Measurements from ENCODE around the gene RAB13. TPM values are rescaled to one million over a fixed set of nuclear protein-coding genes. Genes with fewer than 3 reads are reported as not detected.
A peak's percentile ranks its signal among the peaks of the same experiment; 100 is the strongest.

Gene RAB13
- total and polyA plus RNA-seq, 7 experiments from 2014 or later = 0.45 to 2.2 (median 1.4) TPM; not detected in 3

GRCh38 chr1:153944827-153945117 lies 41.4 kb downstream of the RAB13 start:
- Mint-ChIP-seq H3K4me1 (peaks cover 20 to 49% (median 41%) of the 10 kb centered on the region in 7 donors), H3K9me3 (peaks cover 0 to 6% (median 0%) of the 10 kb centered on the region in 11 donors), H3K4me3 (peak overlapping the region; percentile 93 to 99 (median 96)), H3K27me3 (no peaks in the 10 kb centered on the region), H3K27ac (peak overlapping the region; percentile 90 to 98 (median 96)), H3K36me3 (peaks cover 7 to 36% (median 9%) of the 10 kb centered on the region in 5 donors)
- peaks cover 6 to 66% (median 21%) of the 10 kb centered on the region in 3 experiments for H3K36me3 ChIP-seq (ENCODE audit: control insufficient read depth in 2 of 3, insufficient read depth in 3 of 3, low read length in 3 of 3)
- peak overlapping the region; percentile 89 for H3K27ac ChIP-seq (ENCODE audit: low read depth, low read length)
- ATAC-seq (no peak), DNase-seq (no peak)
- H3K4me3 ChIP-seq (ENCODE audit: low read length) = peak overlapping the region; percentile 94
- no peaks in the 10 kb centered on the region for H3K9me3 ChIP-seq (ENCODE audit: control insufficient read depth in 2 of 3, low read length in 3 of 3)
- ChIA-PET CTCF (interaction anchor here (0.6 to 3.6 kb wide), 10 partner anchors 12 to 206 kb away, joined by 3 to 36 read pairs (median 6); partner anchors contain the start of genes CREB3L4, CRTC2, JTB and RAB13), POLR2A (interaction anchor here (0.7 to 7.3 kb wide), 21 partner anchors 9 to 390 kb away, joined by 3 to 159 read pairs (median 6); partner anchors contain the start of genes CREB3L4, CRTC2, GATAD2B and JTB)
- H3K4me1 ChIP-seq (ENCODE audit: control insufficient read depth in 2 of 2, insufficient read depth in 2 of 2, low read length in 2 of 2) = peaks cover 23 to 25% of the 10 kb centered on the region in 2 donors
- intact Hi-C loops (cut with micrococcal nuclease) = loop anchor here (1.0 kb wide), 7 partner anchors 19 to 147 kb away; partner anchors contain the start of genes CREB3L4 (in 1 of the 2), RAB13 (in 1 of the 2), RPS27 (in 1 of the 2) and SLC39A1 (in 1 of the 2)
- no peaks in the 10 kb centered on the region for H3K27me3 ChIP-seq (ENCODE audit: control insufficient read depth in 2 of 2, insufficient read depth in 2 of 2, low read length in 2 of 2)

DNA sequence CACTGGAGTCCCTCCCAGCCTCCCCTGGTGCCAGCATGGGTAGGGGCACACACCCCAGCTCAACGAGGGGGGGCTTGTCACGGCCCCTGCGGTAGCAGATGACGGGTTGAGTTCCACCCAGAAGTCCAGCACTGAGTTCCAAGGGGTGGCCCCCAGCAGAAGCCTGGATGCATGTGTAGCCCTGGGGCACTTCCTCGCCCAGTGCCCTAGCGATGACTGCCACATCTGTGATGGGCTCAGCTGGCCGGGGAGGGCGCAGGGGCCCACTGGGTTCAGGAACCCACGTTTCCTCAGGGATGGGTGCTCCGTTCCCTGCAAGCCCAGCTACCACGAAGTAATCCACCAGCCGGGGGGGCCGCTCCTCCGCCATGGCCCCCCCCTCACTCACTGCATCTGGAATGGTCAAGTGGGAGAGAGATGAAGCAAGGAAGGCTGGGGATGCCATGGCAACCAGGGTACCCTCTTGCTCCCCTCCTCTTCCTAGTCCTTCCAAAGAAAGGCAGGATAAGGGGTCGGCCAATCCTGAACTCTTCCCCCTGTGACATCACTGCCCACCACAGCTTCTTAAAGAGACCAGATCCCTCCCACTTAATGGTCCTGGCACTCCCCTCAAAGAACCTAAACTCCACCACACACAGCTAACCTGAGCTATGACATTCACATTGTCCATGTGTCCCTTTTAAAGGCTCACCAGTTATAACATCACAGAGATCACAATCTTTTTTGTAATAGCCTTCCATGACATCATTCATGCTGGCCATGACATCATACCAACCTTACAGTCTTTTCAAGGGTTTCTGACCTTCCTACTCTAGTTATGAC lies 41.9 kb downstream of the RAB13 start:
- Histone ChIP-seq H3K4me3 (ENCODE audit: low read length) (peak overlapping the region; percentile 94), H3K4me1 (ENCODE audit: control insufficient read depth in 2 of 2, insufficient read depth in 2 of 2, low read length in 2 of 2) (peaks cover 23 to 25% of the 10 kb centered on the region in 2 donors)
- CTCF ChIA-PET = interaction anchor here (0.9 to 3.6 kb wide), 7 partner anchors 12 to 45 kb away, joined by 3 to 36 read pairs (median 5); partner anchors contain the start of genes CREB3L4, CRTC2, JTB and RAB13

GRCh38 chr1:153942766-153943549 lies 43.2 kb downstream of the RAB13 start:
- intact Hi-C loops (cut with micrococcal nuclease) = no loop called here
- Mint-ChIP-seq H3K4me1 (peaks cover 20 to 52% (median 41%) of the 10 kb centered on the region in 7 donors), H3K27ac (peak overlapping the region in 8 of 9 donors; percentile 43 to 97 (median 77)), H3K36me3 (peaks cover 8 to 37% (median 10%) of the 10 kb centered on the region in 5 donors), H3K27me3 (no peaks in the 10 kb centered on the region), H3K9me3 (peaks cover 0 to 6% (median 0%) of the 10 kb centered on the region in 11 donors), H3K4me3 (peak overlapping the region in 8 of 10 donors; percentile 14 to 93 (median 25))
- CTCF ChIA-PET = interaction anchor here (2.4 kb wide), 1 partner anchor 44 kb away, joined by 13 read pairs; the partner anchor contains the start of gene RAB13
- ATAC-seq = no peak
- Histone ChIP-seq H3K9me3 (ENCODE audit: control insufficient read depth in 2 of 3, low read length in 3 of 3) (no peaks in the 10 kb centered on the region), H3K4me3 (ENCODE audit: low read length) (no peak overlapping the region), H3K36me3 (ENCODE audit: control insufficient read depth in 2 of 3, insufficient read depth in 3 of 3, low read length in 3 of 3) (peaks cover 7 to 63% (median 9%) of the 10 kb centered on the region in 3 experiments), H3K4me1 (ENCODE audit: control insufficient read depth in 2 of 2, insufficient read depth in 2 of 2, low read length in 2 of 2) (peaks cover 23 to 25% of the 10 kb centered on the region in 2 donors), H3K27me3 (ENCODE audit: control insufficient read depth in 2 of 2, insufficient read depth in 2 of 2, low read length in 2 of 2) (no peaks in the 10 kb centered on the region), H3K27ac (ENCODE audit: low read depth, low read length) (peak overlapping the region; percentile 42)
- POLR2A ChIA-PET = interaction anchor here (0.6 to 7.3 kb wide), 9 partner anchors 10 to 51 kb away, joined by 3 to 159 read pairs (median 6); partner anchors contain the start of genes CREB3L4, CRTC2, GATAD2B and RPS27
- DNase-seq = no peak

More for the DNA sequence above, 41.9 kb downstream of the RAB13 start:
- ATAC-seq (no peak), DNase-seq (peak in 1 of 9 donors; percentile 35)
- POLR2A ChIA-PET = interaction anchor here (0.6 to 7.3 kb wide), 21 partner anchors 9 to 1961 kb away, joined by 3 to 159 read pairs (median 6); partner anchors contain the start of genes CREB3L4, CRTC2, GATAD2B and JTB
- intact Hi-C loops (cut with micrococcal nuclease) = no loop called here
- Mint-ChIP-seq H3K36me3 (peaks cover 7 to 38% (median 10%) of the 10 kb centered on the region in 5 donors), H3K4me3 (peak overlapping the region; percentile 93 to 99 (median 96)), H3K27ac (peak overlapping the region; percentile 90 to 98 (median 96)), H3K27me3 (no peaks in the 10 kb centered on the region), H3K4me1 (peaks cover 20 to 52% (median 41%) of the 10 kb centered on the region in 7 donors), H3K9me3 (peaks cover 0 to 6% (median 0%) of the 10 kb centered on the region in 11 donors)
- Histone ChIP-seq H3K9me3 (ENCODE audit: control insufficient read depth in 2 of 3, low read length in 3 of 3) (no peaks in the 10 kb centered on the region), H3K36me3 (ENCODE audit: control insufficient read depth in 2 of 3, insufficient read depth in 3 of 3, low read length in 3 of 3) (peaks cover 6 to 69% (median 19%) of the 10 kb centered on the region in 3 experiments), H3K27ac (ENCODE audit: low read depth, low read length) (peak overlapping the region; percentile 89), H3K27me3 (ENCODE audit: control insufficient read depth in 2 of 2, insufficient read depth in 2 of 2, low read length in 2 of 2) (no peaks in the 10 kb centered on the region)

DNA sequence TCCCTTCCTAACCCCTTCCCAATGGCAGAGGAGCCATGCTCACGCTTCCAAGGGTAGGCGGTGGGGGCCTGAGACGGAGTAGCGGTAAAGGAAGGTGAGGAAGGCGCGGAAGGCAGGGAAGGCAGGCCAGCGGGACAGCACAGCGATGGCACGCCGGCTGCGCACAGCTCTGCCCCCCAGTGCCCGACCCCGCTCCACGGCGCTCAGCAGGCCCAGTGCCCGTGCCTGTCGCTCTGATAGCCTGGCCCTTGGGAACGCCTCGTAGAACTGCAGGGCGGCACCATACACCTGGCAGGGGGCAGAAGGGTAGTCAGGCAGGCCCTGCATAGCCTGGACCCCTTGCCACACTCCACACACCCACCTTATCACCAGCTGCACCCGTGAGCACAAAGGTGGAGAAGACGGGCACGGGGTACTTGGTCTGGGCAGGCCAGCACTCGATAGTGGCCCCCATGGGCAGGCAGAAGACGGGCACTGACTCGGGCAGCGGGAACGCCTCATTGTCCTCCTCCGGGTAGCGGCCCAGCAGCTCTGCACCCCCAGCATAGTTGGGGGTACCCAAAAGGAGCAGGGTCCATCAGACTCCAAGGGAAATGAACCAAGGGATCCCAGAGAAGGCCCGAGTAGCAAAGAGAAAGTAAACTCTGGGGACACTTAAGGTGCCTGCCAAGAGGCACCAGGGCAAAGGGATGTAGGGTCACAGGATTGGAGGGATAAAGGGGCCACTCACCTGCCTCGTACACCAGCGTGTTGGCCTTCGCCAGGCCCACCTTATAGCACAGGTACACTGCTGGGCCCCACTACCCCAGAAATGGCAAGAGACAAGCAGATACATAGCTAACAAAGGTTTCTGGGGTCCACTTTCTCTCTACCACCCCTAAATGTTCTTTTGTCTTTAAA lies 44.1 kb downstream of the RAB13 start:
- Histone ChIP-seq H3K4me1 (ENCODE audit: control insufficient read depth in 2 of 2, insufficient read depth in 2 of 2, low read length in 2 of 2) (peaks cover 23 to 25% of the 10 kb centered on the region in 2 donors), H3K9me3 (ENCODE audit: control insufficient read depth in 2 of 3, low read length in 3 of 3) (no peaks in the 10 kb centered on the region), H3K36me3 (ENCODE audit: control insufficient read depth in 2 of 3, insufficient read depth in 3 of 3, low read length in 3 of 3) (peaks cover 16 to 65% (median 16%) of the 10 kb centered on the region in 3 experiments), H3K4me3 (ENCODE audit: low read length) (no peak overlapping the region), H3K27ac (ENCODE audit: low read depth, low read length) (peak overlapping the region; percentile 42), H3K27me3 (ENCODE audit: control insufficient read depth in 2 of 2, insufficient read depth in 2 of 2, low read length in 2 of 2) (no peaks in the 10 kb centered on the region)
- ChIA-PET CTCF (no interaction called here), POLR2A (interaction anchor here (0.7 to 7.3 kb wide), 4 partner anchors 16 to 48 kb away, joined by 3 to 159 read pairs (median 4); partner anchors contain the start of genes CRTC2, GATAD2B and SLC39A1)
- peaks cover 20 to 52% (median 42%) of the 10 kb centered on the region in 7 donors for H3K4me1 Mint-ChIP-seq
- peaks cover 8 to 44% (median 11%) of the 10 kb centered on the region in 5 donors for H3K36me3 Mint-ChIP-seq
- ATAC-seq (no peak), DNase-seq (no peak)
- H3K9me3 Mint-ChIP-seq = peaks cover 0 to 6% (median 0%) of the 10 kb centered on the region in 11 donors
- peak overlapping the region in 2 of 10 donors; percentile 57 to 58 for H3K4me3 Mint-ChIP-seq
- H3K27me3 Mint-ChIP-seq = no peaks in the 10 kb centered on the region
- peak overlapping the region in 4 of 9 donors; percentile 56 to 82 (median 72) for H3K27ac Mint-ChIP-seq
- intact Hi-C loops (cut with micrococcal nuclease) = no loop called here

- Histone ChIP-seq H3K4me1 (ENCODE audit: control insufficient read depth in 2 of 2, insufficient read depth in 2 of 2, low read length in 2 of 2) (peaks cover 22 to 23% of the 10 kb centered on the region in 2 donors), H3K4me3 (ENCODE audit: low read length) (no peak overlapping the region), H3K36me3 (ENCODE audit: control insufficient read depth in 2 of 3, insufficient read depth in 3 of 3, low read length in 3 of 3) (peaks cover 20 to 75% (median 29%) of the 10 kb centered on the region in 3 experiments), H3K27me3 (ENCODE audit: control insufficient read depth in 2 of 2, insufficient read depth in 2 of 2, low read length in 2 of 2) (no peaks in the 10 kb centered on the region), H3K27ac (ENCODE audit: low read depth, low read length) (no peak overlapping the region), H3K9me3 (ENCODE audit: control insufficient read depth in 2 of 3, low read length in 3 of 3) (no peaks in the 10 kb centered on the region)
- Mint-ChIP-seq H3K36me3 (peaks cover 9 to 55% (median 18%) of the 10 kb centered on the region in 5 donors), H3K27ac (peak overlapping the region in 6 of 9 donors; percentile 8 to 77 (median 53)), H3K4me1 (peaks cover 20 to 52% (median 42%) of the 10 kb centered on the region in 7 donors), H3K4me3 (peak overlapping the region in 1 of 10 donors; percentile 12), H3K9me3 (peaks cover 0 to 6% (median 0%) of the 10 kb centered on the region in 11 donors), H3K27me3 (no peaks in the 10 kb centered on the region)
- ATAC-seq = no peak
- intact Hi-C loops (cut with micrococcal nuclease) = no loop called here
- CTCF ChIA-PET = interaction anchor here (0.6 to 1.6 kb wide), 3 partner anchors 23 to 208 kb away, joined by 3 to 7 read pairs (median 3); partner anchors contain the start of genes RAB13 and SLC39A1
- POLR2A ChIA-PET = interaction anchor here (0.6 to 7.3 kb wide), 4 partner anchors 18 to 40 kb away, joined by 3 to 159 read pairs (median 4); partner anchors contain the start of genes CRTC2, GATAD2B and SLC39A1
- DNase-seq = no peak
These were observed 45.4 kb downstream of the RAB13 start for GRCh38 chr1:153940756-153941155.

All from naive thymus-derived CD4-positive, alpha-beta T cell (primary cell).